Kidney glomerular epithelial cell (primary cell): ENCODE results near the gene GLYAT.
"Not testable (repeated sequence)": the region's sequence is repeated elsewhere in the genome, so short reads cannot be mapped to it uniquely, and the experiment has no call there.

Experiments
- DNase-seq: peaks from one replicate; lab custom pipeline; 2025; lab: John Stamatoyannopoulos, UW

GLYAT gene

GRCh38 chr11:58742981-58743880 lies 11.5 kb upstream of the GLYAT start:
- no peak for DNase-seq

GRCh38 chr11:58742140-58742539 lies 10.4 kb upstream of the GLYAT start:
- no peak for DNase-seq

GRCh38 chr11:58741127-58741526 lies 9.4 kb upstream of the GLYAT start:
- DNase-seq = no peak

- no peak for DNase-seq
Measured at GRCh38 chr11:58740447-58740846, 8.7 kb upstream of the GLYAT start.

GRCh38 chr11:58739725-58740430 lies 8.1 kb upstream of the GLYAT start:
- DNase-seq = no peak

GRCh38 chr11:58734681-58735490 lies 3.1 kb upstream of the GLYAT start:
- no peak for DNase-seq

GRCh38 chr11:58730507-58731089 lies 1.1 kb downstream of the GLYAT start:
- DNase-seq = no peak

GRCh38 chr11:58727415-58727797 lies 4.3 kb downstream of the GLYAT start:
- DNase-seq = no peak

- no peak for DNase-seq
Measured at GRCh38 chr11:58726737-58727414, 4.9 kb downstream of the GLYAT start.

GRCh38 chr11:58719406-58720117 lies 12.2 kb downstream of the GLYAT start:
- no peak for DNase-seq

- no peak for DNase-seq
Measured at GRCh38 chr11:58712531-58712930, 19.2 kb downstream of the GLYAT start.

GRCh38 chr11:58711832-58712231 lies 19.9 kb downstream of the GLYAT start:
- DNase-seq = no peak

GRCh38 chr11:58707767-58708166 lies 24.0 kb downstream of the GLYAT start:
- DNase-seq = no peak

GRCh38 chr11:58696825-58697224 lies 34.9 kb downstream of the GLYAT start:
- DNase-seq = not testable (repeated sequence)

GRCh38 chr11:58693026-58693425 lies 38.7 kb downstream of the GLYAT start:
- DNase-seq = no peak

GRCh38 chr11:58691675-58692074 lies 40.1 kb downstream of the GLYAT start:
- DNase-seq = no peak

GRCh38 chr11:58688789-58689503 lies 42.8 kb downstream of the GLYAT start:
- DNase-seq = peak; percentile 60

- DNase-seq = no peak
Measured at GRCh38 chr11:58685973-58686722, 45.6 kb downstream of the GLYAT start.

GRCh38 chr11:58682660-58683059 lies 49.1 kb downstream of the GLYAT start:
- DNase-seq = not testable (repeated sequence)
